HG03571 (cell line): ENCODE measurements around the gene PRDX1.
"Not testable (repeated sequence)": the region's sequence is repeated elsewhere in the genome, so short reads cannot be mapped to it uniquely, and the experiment has no call there.

Source experiments
- ATAC-seq: cut with Tn5 transposase; IDR thresholded peaks from one replicate; pipeline ENCODE4 v1.9.1; 2021; ENCODE audit not compliant: unreplicated experiment

PRDX1 gene

GRCh38 chr1:45507195-45507594 is 14.5 kb downstream of the PRDX1 start:
- ATAC-seq: no peak

DNA sequence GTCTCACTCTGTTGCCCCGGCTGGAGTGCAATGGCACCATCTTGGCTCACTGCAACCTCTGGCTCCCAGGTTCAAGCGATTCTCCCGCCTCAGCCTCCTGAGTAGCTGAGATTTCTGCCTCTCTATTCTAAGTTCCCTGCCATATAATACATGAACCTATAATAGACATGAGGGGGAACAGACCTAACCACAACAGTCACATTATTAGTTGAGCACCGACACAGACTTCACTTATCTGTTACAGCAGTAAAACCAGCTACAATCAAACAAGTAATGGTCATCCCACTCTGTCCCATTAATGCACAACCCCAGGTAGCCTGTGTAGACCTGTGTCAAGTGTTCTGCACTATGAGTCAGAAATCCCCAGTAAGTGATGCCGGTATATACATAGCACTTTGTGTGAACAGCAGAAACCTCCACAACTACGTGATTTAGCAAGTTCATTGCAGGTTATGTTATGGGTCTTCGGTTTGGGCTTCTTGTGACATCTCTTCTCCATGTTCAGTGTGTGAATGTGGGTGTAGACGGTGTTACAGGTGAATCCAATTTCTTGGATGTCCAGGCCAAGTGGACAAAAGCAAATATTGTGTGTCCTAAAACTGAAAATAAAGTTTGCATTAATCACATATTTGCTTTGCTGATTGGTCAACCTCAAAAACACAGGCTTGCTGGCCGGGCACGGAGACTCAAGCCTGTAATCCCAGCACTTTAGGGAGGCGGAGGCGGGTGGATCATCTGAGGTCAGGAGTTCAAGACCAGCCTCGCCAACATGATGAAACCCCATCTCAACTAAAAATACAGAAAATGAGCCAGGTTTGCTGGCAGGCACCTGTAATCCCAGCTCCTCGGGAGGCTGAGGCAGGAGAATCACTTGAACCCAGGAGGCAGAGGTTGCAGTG is 18.0 kb downstream of the PRDX1 start:
- ATAC-seq: no peak

- no peak for ATAC-seq
Observed at GRCh38 chr1:45501505-45501859, 20.2 kb downstream of the PRDX1 start.

- no peak for ATAC-seq
Observed at GRCh38 chr1:45499415-45499769, 22.3 kb downstream of the PRDX1 start.

DNA sequence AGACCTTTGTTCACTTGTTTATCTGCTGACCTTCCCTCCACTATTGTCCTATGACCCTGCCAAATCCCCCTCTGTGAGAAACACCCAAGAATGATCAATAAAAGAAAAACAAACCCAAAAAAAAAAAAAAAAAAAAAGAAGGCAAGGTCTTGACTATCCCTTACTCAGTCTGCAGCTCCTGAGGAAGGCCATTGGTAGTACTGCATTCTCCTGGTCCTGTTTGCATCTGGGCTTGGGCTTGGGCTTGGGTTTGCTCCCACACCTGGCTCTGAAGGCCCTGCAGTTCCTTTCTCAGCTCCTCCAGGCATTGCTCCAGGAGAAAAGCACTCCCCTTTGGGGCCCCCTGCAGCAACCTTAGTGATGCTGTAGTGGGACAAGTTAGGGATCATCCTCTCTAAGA is 23.4 kb downstream of the PRDX1 start:
- ATAC-seq: no peak

DNA sequence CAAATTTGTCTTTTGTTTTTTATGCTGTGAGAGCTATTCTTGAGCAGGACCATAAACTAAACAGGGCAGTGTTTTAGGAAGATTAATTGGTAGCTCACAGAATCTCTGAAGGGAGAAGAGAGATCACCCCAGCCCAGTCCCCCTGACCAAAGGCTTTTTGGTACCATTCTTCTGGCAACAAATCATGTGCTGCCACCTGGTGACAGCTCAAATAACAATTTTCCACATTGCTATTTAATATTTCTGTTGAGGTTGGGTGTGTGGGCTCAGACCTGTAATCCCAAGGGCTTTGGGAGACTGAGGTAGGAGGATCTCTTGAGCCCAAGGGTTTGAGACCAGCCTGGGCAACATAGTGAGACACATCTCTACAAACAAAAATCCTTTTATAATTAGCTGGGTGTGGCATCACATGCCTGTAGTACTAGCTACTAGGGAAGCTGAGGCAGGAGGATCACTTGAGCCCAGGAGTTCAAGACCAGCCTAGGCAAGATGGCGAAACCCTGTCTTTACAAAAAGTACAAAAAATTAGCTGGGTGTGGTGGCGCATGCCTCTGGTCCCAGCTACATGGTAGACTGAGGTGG is 28.5 kb downstream of the PRDX1 start:
- no peak for ATAC-seq

DNA sequence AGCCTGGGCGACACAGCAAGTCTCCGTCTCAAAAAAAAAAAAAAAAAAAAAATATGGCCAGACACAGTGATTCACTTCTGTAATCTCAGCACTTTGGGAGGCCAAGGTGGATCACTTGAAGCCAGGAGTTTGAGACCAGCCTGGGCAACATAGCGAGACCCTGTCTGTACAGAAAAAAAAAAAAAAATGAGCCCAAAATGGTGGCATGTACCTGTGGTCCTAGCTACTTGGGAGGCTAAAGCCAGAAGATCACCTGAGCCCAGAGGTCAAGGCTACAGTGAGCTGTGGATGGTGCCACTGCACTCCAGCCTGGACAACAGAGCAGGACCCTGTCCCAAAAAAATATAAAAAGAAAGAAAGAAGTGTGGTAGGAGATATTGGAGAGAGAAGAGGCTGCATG is 29.0 kb downstream of the PRDX1 start:
- ATAC-seq: no peak

GRCh38 chr1:45491487-45492260 is 30.0 kb downstream of the PRDX1 start:
- ATAC-seq: no peak

GRCh38 chr1:45490626-45491486 is 30.8 kb downstream of the PRDX1 start, which contains the start of gene TESK2:
TSS of gene TESK2 (minus strand) at chr1:45491163. CDS start at chr1:45457785, 33,378 bp downstream.
- ATAC-seq: peak; percentile 82

GRCh38 chr1:45490121-45490625 is 31.5 kb downstream of the PRDX1 start:
- no peak for ATAC-seq

GRCh38 chr1:45489379-45489778 is 32.3 kb downstream of the PRDX1 start:
- ATAC-seq: not testable (repeated sequence)

DNA sequence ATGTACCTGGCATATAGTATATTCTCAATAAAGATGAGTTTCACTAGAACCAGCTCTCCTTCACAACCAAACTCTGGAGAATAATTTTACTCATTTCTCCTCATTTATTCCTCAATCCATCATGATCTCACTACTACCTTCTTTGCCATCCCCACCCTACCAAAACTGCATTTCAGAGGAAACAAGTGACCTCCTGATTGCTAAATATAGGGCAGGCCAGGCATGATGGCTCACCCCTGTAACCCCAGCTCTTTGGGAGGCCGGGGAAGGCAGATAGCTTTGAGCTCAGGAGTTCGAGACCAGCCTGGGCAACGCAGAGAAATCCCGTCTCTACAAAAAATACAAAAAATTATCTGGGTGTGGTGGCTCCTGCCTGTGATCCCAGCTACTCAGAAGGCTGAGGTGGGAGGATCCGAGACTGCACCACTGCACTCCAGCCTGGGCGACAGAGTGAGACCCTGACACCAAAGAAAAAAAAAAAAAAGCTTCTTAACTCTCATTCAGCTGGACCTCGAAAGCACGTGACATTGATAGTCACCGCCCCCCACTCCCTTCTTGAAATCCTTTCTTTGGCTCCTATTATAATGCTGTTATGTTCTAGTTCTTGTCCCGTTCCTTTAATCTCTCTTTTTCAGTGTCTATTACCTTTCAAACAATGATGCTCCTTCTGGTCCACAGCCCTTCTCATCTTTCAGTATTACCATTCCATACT is 32.9 kb downstream of the PRDX1 start:
- ATAC-seq: no peak

DNA sequence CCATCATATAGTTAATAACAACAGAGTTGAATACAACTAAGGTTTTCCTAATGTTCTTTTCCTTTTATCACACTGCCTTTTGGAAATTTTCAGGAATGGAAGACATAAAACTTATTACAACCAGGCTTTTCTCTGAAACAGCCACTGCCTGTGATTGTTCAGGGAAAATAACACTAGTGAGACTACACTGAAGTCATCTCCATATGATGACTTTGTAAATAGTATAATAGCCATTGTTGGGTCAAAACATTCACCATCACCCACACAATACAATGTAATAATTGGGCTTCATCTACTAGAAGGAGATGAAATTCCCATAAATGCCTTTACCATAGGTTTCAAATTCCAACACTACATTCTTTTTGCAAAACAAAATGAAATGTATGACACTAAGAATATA is 35.7 kb downstream of the PRDX1 start:
- no peak for ATAC-seq

DNA sequence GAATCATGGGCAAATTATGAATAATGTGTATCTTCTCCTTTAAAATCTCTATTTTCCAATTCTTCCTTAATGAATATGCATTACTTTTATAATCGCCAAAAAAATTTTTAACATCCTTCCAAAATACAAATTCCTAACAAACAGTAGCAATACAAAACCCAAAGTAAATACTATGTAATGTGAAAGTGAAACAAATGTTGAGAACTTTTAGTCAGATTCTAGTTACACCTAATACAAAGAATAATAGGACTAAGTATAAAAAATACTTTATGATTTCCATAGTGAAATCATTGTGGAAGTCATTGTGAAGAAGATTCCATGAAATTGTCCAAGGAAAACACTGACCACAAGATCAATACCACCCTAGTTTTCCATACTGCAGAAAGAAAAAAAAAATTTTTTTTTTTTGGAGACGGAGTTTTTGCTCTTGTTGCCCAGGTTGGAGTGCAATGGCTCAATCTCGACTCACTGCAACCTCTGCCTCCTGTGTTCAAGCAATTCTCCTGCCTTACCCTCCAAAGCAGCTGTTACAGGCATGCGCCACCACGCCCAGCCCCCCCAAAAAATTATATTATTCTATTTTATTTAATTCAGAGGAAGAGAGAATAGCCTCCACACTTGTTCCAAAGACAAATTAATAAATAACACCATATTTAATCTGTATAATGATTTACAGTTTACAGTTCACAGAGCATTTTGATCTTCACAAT is 42.5 kb downstream of the PRDX1 start:
- ATAC-seq: no peak

- no peak for ATAC-seq
Observed at GRCh38 chr1:45478121-45478814, 43.4 kb downstream of the PRDX1 start.

DNA sequence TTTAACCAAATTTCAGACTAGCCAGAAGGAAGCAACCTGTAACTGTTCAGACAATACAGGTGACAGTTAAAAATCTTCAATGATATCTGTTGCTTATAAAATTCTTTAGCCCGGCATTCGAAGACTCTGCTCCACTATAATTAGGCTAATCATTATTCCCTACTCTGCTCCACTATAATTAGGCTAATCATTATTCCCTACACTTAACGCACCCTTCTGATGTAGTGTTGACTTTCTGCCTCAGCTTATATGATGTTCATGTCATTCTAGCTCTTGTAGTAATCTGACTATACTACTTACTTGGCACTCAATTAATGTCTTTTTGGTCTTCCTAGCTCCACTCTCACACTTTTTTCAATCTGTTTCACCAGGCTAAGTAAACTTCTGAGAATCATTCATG is 44.0 kb downstream of the PRDX1 start:
- no peak for ATAC-seq

GRCh38 chr1:45474194-45474593 is 47.5 kb downstream of the PRDX1 start:
- ATAC-seq: not testable (repeated sequence)

- ATAC-seq: no peak
Observed at GRCh38 chr1:45473302-45473701, 48.4 kb downstream of the PRDX1 start.

DNA sequence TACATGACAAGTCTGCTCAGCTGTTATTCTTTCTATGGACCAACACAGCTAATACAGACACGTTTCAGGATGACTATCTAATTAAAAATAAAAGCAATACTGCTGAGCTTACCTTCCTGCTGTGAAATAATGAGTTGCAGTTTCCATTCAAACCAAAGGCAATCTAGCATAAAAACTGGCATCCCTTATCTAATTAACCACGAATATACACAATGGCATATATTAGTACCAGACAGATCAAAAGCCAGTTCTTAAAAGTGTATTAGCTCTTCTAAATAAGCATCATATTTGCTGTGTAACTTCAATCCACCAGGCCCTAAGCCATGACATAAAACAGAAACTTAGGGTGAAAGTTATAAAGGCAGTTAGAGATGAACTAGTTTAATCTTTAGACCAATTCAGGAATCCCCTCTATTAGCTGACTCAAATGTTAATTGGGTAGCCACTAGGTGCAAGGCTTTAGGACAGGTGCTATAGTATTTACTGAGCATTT is 51.3 kb downstream of the PRDX1 start:
- ATAC-seq: no peak
